ENCODE data around the gene RLN1.

DNA sequence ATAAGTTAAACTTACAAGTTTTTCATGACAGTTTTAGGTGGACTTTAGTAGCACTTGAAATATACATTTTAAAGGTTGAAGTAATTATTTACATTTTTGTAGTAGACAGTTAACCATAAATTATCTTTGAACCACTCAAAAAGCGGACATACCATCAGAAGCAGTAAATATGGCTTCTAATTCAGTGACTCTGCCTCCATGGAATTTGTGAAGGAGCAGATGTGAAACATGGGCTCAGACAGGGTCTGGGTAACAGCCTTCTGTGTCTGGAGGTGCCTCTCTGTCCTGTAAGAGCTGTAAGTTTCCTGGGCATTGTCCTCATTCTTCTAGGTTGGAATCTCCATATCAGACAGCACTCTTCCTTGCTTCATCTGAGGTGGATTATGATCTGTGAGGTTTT lies 47.5 kb downstream of the RLN1 start:
- TF ChIP-seq CTCF (IDR thresholded peaks at IDR 0.05; ENCODE audit: poor library complexity, severe bottlenecking) (no peak), TAF1 (IDR thresholded peaks at IDR 0.05; ENCODE audit: low read depth) (no peak), EP300 (conservative IDR thresholded peaks at IDR 0.05; ENCODE audit: poor library complexity, severe bottlenecking) (no peak), EZH2 (IDR thresholded peaks at IDR 0.05; ENCODE audit: borderline replicate concordance, insufficient read depth, low read length, poor library complexity, severe bottlenecking) (no peak)

Measured in neural cell (in vitro differentiated cells).